ENCODE measurements around the gene VARS2.

VARS2 gene

GRCh38 chr6:30964075-30964474 lies 50.0 kb downstream of the VARS2 start:
- no peak for DNase-seq

GRCh38 chr6:30965140-30965601 lies 51.1 kb downstream of the VARS2 start:
- DNase-seq: no peak

- no peak for DNase-seq
Measured at GRCh38 chr6:30966154-30966553, 52.1 kb downstream of the VARS2 start.

- peak in 3 of 14 donors; percentile 4 to 19 (median 7) for DNase-seq
Measured at GRCh38 chr6:30969171-30969570, 55.1 kb downstream of the VARS2 start.

GRCh38 chr6:30970946-30971345 lies 56.9 kb downstream of the VARS2 start:
- DNase-seq: no peak

GRCh38 chr6:30972816-30973215 lies 58.8 kb downstream of the VARS2 start:
- DNase-seq: no peak

GRCh38 chr6:30974490-30975252 lies 60.6 kb downstream of the VARS2 start:
- no peak for DNase-seq

Data from C1 segment of cervical spinal cord (tissue), 14 donors.